Peyer's patch (tissue), 4 donors: Measurements from ENCODE around the gene CAPN9.

ENCODE experiments used
- CTCF ChIP-seq, 6 experiments: fragments of 450-650 bp in 4 of 6; fragments of 200-600 bp in 2 of 6; sonication (generic) in 1 of 6; IDR thresholded peaks; one replicate each; pipeline ENCODE4 v1.5.1; 2017 to 2019; ENCODE audit warnings: antibody characterized with exemption in 6 of 6, mild to moderate bottlenecking in 3 of 6, moderate library complexity in 1 of 6
- POLR2A ChIP-seq, 2 donors: fragments of 450-650 bp; IDR thresholded peaks; one replicate each; pipeline ENCODE4 v1.5.1; 2017; ENCODE audit warnings: antibody characterized with exemption in 2 of 2, mild to moderate bottlenecking in 2 of 2, moderate library complexity in 2 of 2

GRCh38 chr1:230798491-230798890, 51.3 kb downstream of the CAPN9 start:
- no peak for TF ChIP-seq CTCF (IDR thresholded peaks at IDR 0.05)
- TF ChIP-seq POLR2A (IDR thresholded peaks at IDR 0.05), result no peak
